Colonic mucosa (tissue), 4 donors: ENCODE measurements around the gene IL34. TPM values are rescaled to one million over a fixed set of nuclear protein-coding genes. Genes with fewer than 3 reads are reported as not detected.

Source experiments
- DNase-seq: peaks from one replicate; pipeline ENCODE4 v3.0.0-alpha.2; 2020
- H3K27ac ChIP-seq: fragments of 200-600 bp; one replicate; pipeline ENCODE4 v1.8.0; 2021
- H3K27me3 ChIP-seq: fragments of 200-600 bp; one replicate; pipeline ENCODE4 v1.8.0; 2021
- H3K36me3 ChIP-seq: fragments of 200-600 bp; one replicate; pipeline ENCODE4 v1.8.0; 2021
- H3K4me1 ChIP-seq: fragments of 200-600 bp; one replicate; pipeline ENCODE4 v1.8.0; 2021; ENCODE audit warnings: mild to moderate bottlenecking
- H3K4me3 ChIP-seq: fragments of 200-600 bp; one replicate; pipeline ENCODE4 v1.8.0; 2021
- H3K9ac ChIP-seq, 2 donors: one replicate each; pipeline ENCODE4 v1.7.0; 2013; ENCODE audit warnings: control low read depth in 2 of 2, low read depth in 2 of 2, low read length in 2 of 2
- H3K9me3 ChIP-seq: fragments of 200-600 bp; one replicate; pipeline ENCODE4 v1.8.0; 2021
- CTCF ChIP-seq: fragments of 200-600 bp; IDR thresholded peaks from one replicate; pipeline ENCODE4 v1.8.0; 2022; ENCODE audit warnings: antibody characterized with exemption, mild to moderate bottlenecking
- intact Hi-C: fragments of 100-400 bp; cut with DNase I; formaldehyde crosslinking; loops from one replicate; pipeline ENCODE4 v1.14.1; 2022
- total RNA-seq, 2 donors: library from RNA; stranded (reverse); fragmentation: NEBNext Ultra II Directional in 1 of 2; extraction: Animal tissue kit (Norgen Biotek cat#: 25700) in 1 of 2; gene quantifications; one replicate each; pipeline ENCODE4 v1.2.1, GENCODE V29; 2021
- donor health status: healthy.
- donor health status: DM: no; HTN: no; CAD: no.
- donor health status: DM: no; HTN: no; CAD: no.

IL34 gene
- total RNA-seq, 2 donors from 2014 or later, result 1.1 to 2.8 TPM

- Histone ChIP-seq H3K4me3 (no peak overlapping the region), H3K4me1 (no peaks in the 10 kb centered on the region), H3K36me3 (no peaks in the 10 kb centered on the region), H3K27ac (no peak overlapping the region), H3K9ac (no peak overlapping the region), H3K27me3 (no peaks in the 10 kb centered on the region), H3K9me3 (no peaks in the 10 kb centered on the region)
- no peak for DNase-seq
- intact Hi-C loops, result no loop called here
- TF ChIP-seq CTCF, result no peak
These were observed 31.9 kb downstream of the IL34 start for GRCh38 chr16:70678121-70678897.

GRCh38 chr16:70678898-70679670 is 32.7 kb downstream of the IL34 start:
- Histone ChIP-seq H3K4me1 (no peaks in the 10 kb centered on the region), H3K36me3 (no peaks in the 10 kb centered on the region), H3K27me3 (no peaks in the 10 kb centered on the region), H3K9me3 (no peaks in the 10 kb centered on the region), H3K4me3 (no peak overlapping the region), H3K9ac (no peak overlapping the region), H3K27ac (no peak overlapping the region)
- no peak for DNase-seq
- intact Hi-C loops, result no loop called here
- TF ChIP-seq CTCF, result no peak

- TF ChIP-seq CTCF, result no peak
- no peak overlapping the region for H3K4me3 ChIP-seq
- intact Hi-C loops, result loop anchor here (2.0 kb wide), 1 partner anchor 91 kb away; no protein-coding TSS in a partner anchor
- DNase-seq, result no peak
- no peak overlapping the region for H3K9ac ChIP-seq
- H3K9me3 ChIP-seq, result no peaks in the 10 kb centered on the region
- H3K4me1 ChIP-seq, result no peaks in the 10 kb centered on the region
- H3K36me3 ChIP-seq, result no peaks in the 10 kb centered on the region
- H3K27ac ChIP-seq, result no peak overlapping the region
- H3K27me3 ChIP-seq, result no peaks in the 10 kb centered on the region
These were observed 33.5 kb downstream of the IL34 start for GRCh38 chr16:70679671-70680494.

- no peak for TF ChIP-seq CTCF
- Histone ChIP-seq H3K9me3 (no peaks in the 10 kb centered on the region), H3K4me3 (no peak overlapping the region), H3K36me3 (no peaks in the 10 kb centered on the region), H3K27ac (no peak overlapping the region), H3K4me1 (no peaks in the 10 kb centered on the region), H3K9ac (peak overlapping the region in 1 of 2 donors; percentile 6), H3K27me3 (no peaks in the 10 kb centered on the region)
- intact Hi-C loops, result loop anchor here (2.0 kb wide), 1 partner anchor 90 kb away; no protein-coding TSS in a partner anchor
- DNase-seq, result no peak
These were observed 34.4 kb downstream of the IL34 start for GRCh38 chr16:70680495-70681381.
